Brain microvascular endothelial cell (primary cell): ENCODE measurements around the gene SLC10A7.

ENCODE experiments used
- DNase-seq: peaks from one replicate; pipeline ENCODE4 v3.0.0-alpha.2; 2020
- H3K27ac ChIP-seq: fragments of 250-450 bp; sonication (Bioruptor Pico); 2 replicates; pipeline ENCODE4 v1.5.1; 2020; ENCODE audit warnings: mild to moderate bottlenecking, moderate library complexity
- H3K27me3 ChIP-seq: fragments of 250-450 bp; sonication (Bioruptor Pico); replicated peaks from 2 replicates; pipeline ENCODE4 v1.5.1; 2020; ENCODE audit warnings: mild to moderate bottlenecking
- H3K36me3 ChIP-seq: fragments of 250-450 bp; sonication (Bioruptor Pico); replicated peaks from 2 replicates; pipeline ENCODE4 v1.5.1; 2020; ENCODE audit warnings: mild to moderate bottlenecking
- H3K4me3 ChIP-seq: 2 replicates; pipeline ENCODE4 v1.5.1; 2011; ENCODE audit warnings: low read depth, mild to moderate bottlenecking, control low read depth, low read length, moderate library complexity
- CTCF ChIP-seq: IDR thresholded peaks from 2 replicates; pipeline ENCODE4 v1.5.1; 2011; ENCODE audit warnings: low read depth, mild to moderate bottlenecking, moderate library complexity, low read length, control low read depth, inconsistent platforms; ENCODE audit errors: missing control alignments
- in situ Hi-C: cut with HindIII; loops from 2 replicates; pipeline ENCODE4 v1.10.0; 2017; ENCODE audit warnings: low sequenced_read_pairs, low pct_ligation_motif_present

The SLC10A7 gene

GRCh38 chr4:146520896-146521540, 722 bp downstream of the SLC10A7 start:
- Histone ChIP-seq H3K4me3 (peak overlapping the region; percentile 92), H3K36me3 (peaks cover 2% of the 10 kb centered on the region), H3K27me3 (no peaks in the 10 kb centered on the region), H3K27ac (peak overlapping the region; percentile 84)
- no peak for TF ChIP-seq CTCF
- in situ Hi-C loops: no loop called here
- DNase-seq: peak; percentile 57

- no peak for DNase-seq
- Histone ChIP-seq H3K4me3 (no peak overlapping the region), H3K27ac (no peak overlapping the region), H3K36me3 (peaks cover 6% of the 10 kb centered on the region), H3K27me3 (no peaks in the 10 kb centered on the region)
- TF ChIP-seq CTCF: no peak
- in situ Hi-C loops: no loop called here
These were observed 6.9 kb downstream of the SLC10A7 start for GRCh38 chr4:146514651-146515357.

GRCh38 chr4:146513548-146513947, 8.2 kb downstream of the SLC10A7 start:
- no peaks in the 10 kb centered on the region for H3K27me3 ChIP-seq
- TF ChIP-seq CTCF: no peak
- H3K4me3 ChIP-seq: no peak overlapping the region
- no peak for DNase-seq
- no peak overlapping the region for H3K27ac ChIP-seq
- H3K36me3 ChIP-seq: peaks cover 6% of the 10 kb centered on the region
- in situ Hi-C loops: no loop called here

GRCh38 chr4:146511381-146511780, 10.4 kb downstream of the SLC10A7 start:
- no peak overlapping the region for H3K27ac ChIP-seq
- no peak for TF ChIP-seq CTCF
- in situ Hi-C loops: no loop called here
- H3K4me3 ChIP-seq: no peak overlapping the region
- DNase-seq: no peak
- H3K36me3 ChIP-seq: peaks cover 4% of the 10 kb centered on the region
- no peaks in the 10 kb centered on the region for H3K27me3 ChIP-seq

- in situ Hi-C loops: no loop called here
- TF ChIP-seq CTCF: peak; percentile 42
- H3K27me3 ChIP-seq: no peaks in the 10 kb centered on the region
- DNase-seq: no peak
- H3K36me3 ChIP-seq: peaks cover 4% of the 10 kb centered on the region
- no peak overlapping the region for H3K27ac ChIP-seq
- H3K4me3 ChIP-seq: no peak overlapping the region
These were observed 10.8 kb downstream of the SLC10A7 start for GRCh38 chr4:146510942-146511341.
